ENCODE measurements around the gene TMEM25. TPM values are rescaled to one million over a fixed set of nuclear protein-coding genes. Genes with fewer than 3 reads are reported as not detected.

Gene TMEM25
- total RNA-seq, 1 experiment from 2014 or later: 24.5 TPM

GRCh38 chr11:118572061-118572980, 41.3 kb downstream of the TMEM25 start, which contains the start of gene ARCN1:
ARCN1 (plus strand) TSS chr11:118572409; CDS start chr11:118572548, 139 bp downstream.
- no peak within 1 kb of the TSS for H4K5ac ChIP-seq (ENCODE audit: insufficient read length, low read depth, low read length)
- H2BK5ac ChIP-seq (ENCODE audit: insufficient read length, low read length): peak within 1 kb of the TSS; percentile 41
- H3K9me3 ChIP-seq (ENCODE audit: control insufficient read depth, low read depth, low read length): no peaks in the 10 kb centered on the region
- Mint-ChIP-seq H3K9me3 (no peaks in the 10 kb centered on the region), H3K4me3 (peak within 1 kb of the TSS; percentile 86 to 95), H3K36me3 (ENCODE audit: insufficient read depth in 1 of 3, low read depth in 3 of 3) (peaks cover 0 to 6% (median 0%) of the 10 kb centered on the region in 3 experiments; a peak in 2 of 7 replicates), H3K4me1 (peaks cover 16 to 20% of the 10 kb centered on the region in 2 experiments), H3K27me3 (ENCODE audit: low read depth) (peaks cover 2% of the 10 kb centered on the region), H3K27ac (peak within 1 kb of the TSS; percentile 78 to 98 (median 87); a peak in 6 of 7 replicates)
- H2BK15ac ChIP-seq (ENCODE audit: low read depth, low read length): no peak within 1 kb of the TSS
- H3K14ac ChIP-seq (ENCODE audit: insufficient read depth, low read length): peak within 1 kb of the TSS; percentile 97
- no peak within 1 kb of the TSS for H2BK12ac ChIP-seq (ENCODE audit: insufficient read length, low read depth, low read length)
- H3K4ac ChIP-seq (ENCODE audit: low read depth, low read length): no peak within 1 kb of the TSS
- peak within 1 kb of the TSS; percentile 84 for H3K9ac ChIP-seq (ENCODE audit: extremely low read depth, insufficient read length, low read length)
- no peak within 1 kb of the TSS for H2AFZ ChIP-seq (ENCODE audit: low read length)
- no peaks in the 10 kb centered on the region for H3K4me1 ChIP-seq (ENCODE audit: insufficient read depth, low read length)
- no peaks in the 10 kb centered on the region for H3K27me3 ChIP-seq (ENCODE audit: insufficient read depth, low read length)
- H2AK5ac ChIP-seq (ENCODE audit: insufficient read length, low read length): no peak within 1 kb of the TSS
- H4K20me1 ChIP-seq (ENCODE audit: control insufficient read depth, insufficient read depth, insufficient read length): no peaks in the 10 kb centered on the region
- WGBS (ENCODE audit: extremely low coverage, insufficient read length, low lambda C conversion rate): no CpG with 5 or more reads among the region's 55 CpGs
- H2BK120ac ChIP-seq (ENCODE audit: low read depth, low read length, poor library complexity, severe bottlenecking): no peak within 1 kb of the TSS
- peaks cover 8% of the 10 kb centered on the region for H3K79me1 ChIP-seq (ENCODE audit: insufficient read depth, low read depth, low read length, poor library complexity, severe bottlenecking)
- H3T11ph ChIP-seq (ENCODE audit: low read length): no peak within 1 kb of the TSS
- H4K8ac ChIP-seq (replicated peaks; ENCODE audit: insufficient read length, low read depth, low read length): no peak within 1 kb of the TSS
- H3K23ac ChIP-seq (ENCODE audit: insufficient read length, low read depth, low read length): no peak within 1 kb of the TSS
- no peak within 1 kb of the TSS for H4K91ac ChIP-seq (ENCODE audit: insufficient read length, low read depth, low read length)
- H3K79me2 ChIP-seq (ENCODE audit: insufficient read depth, low read length): peaks cover 19% of the 10 kb centered on the region; the same call in 1 of the 2 replicates
- H3K18ac ChIP-seq (ENCODE audit: insufficient read length, low read depth, low read length): peak within 1 kb of the TSS; percentile 97
- H2BK20ac ChIP-seq (ENCODE audit: low read depth, low read length, poor library complexity, severe bottlenecking): no peak within 1 kb of the TSS
- no peak within 1 kb of the TSS for H3K56ac ChIP-seq (ENCODE audit: insufficient read length, low read depth, low read length)
- H3K4me2 ChIP-seq (ENCODE audit: insufficient read depth, insufficient read length, low read length): peak within 1 kb of the TSS; percentile 99
- H3K27ac ChIP-seq (ENCODE audit: insufficient read length, low read depth, low read length): no peak within 1 kb of the TSS
- no peak for TF ChIP-seq CTCF (conservative IDR thresholded peaks at IDR 0.05)
- peak; percentile 91 for DNase-seq
- peaks cover 7% of the 10 kb centered on the region for H3K23me2 ChIP-seq (ENCODE audit: insufficient read length, low read depth, low read length, poor library complexity, severe bottlenecking)

Data from H9 (cell line).